Type B pancreatic cell (in vitro differentiated cells): Measurements from ENCODE around the gene ZBTB3. TPM values are rescaled to one million over a fixed set of nuclear protein-coding genes. Genes with fewer than 3 reads are reported as not detected.
A peak's percentile ranks its signal among the peaks of the same experiment; 100 is the strongest.

Experiments
- DNase-seq: peaks from one replicate; pipeline ENCODE4 v3.0.0; 2021; ENCODE audit warnings: mixed read lengths; ENCODE audit not compliant: unreplicated experiment; ENCODE audit errors: extremely low spot score
- H3K27ac Mint-ChIP-seq: 2 replicates; pipeline ENCODE4 v1.8.0; 2021; ENCODE audit warnings: mild to moderate bottlenecking, mixed read lengths
- H3K27me3 Mint-ChIP-seq: 2 replicates; pipeline ENCODE4 v1.8.0; 2021; ENCODE audit warnings: mixed read lengths
- H3K36me3 Mint-ChIP-seq: 2 replicates; pipeline ENCODE4 v1.8.0; 2021; ENCODE audit warnings: mixed read lengths
- H3K4me1 Mint-ChIP-seq: one replicate; pipeline ENCODE4 v1.8.0; 2021; ENCODE audit warnings: mixed read lengths; ENCODE audit not compliant: unreplicated experiment
- H3K4me3 Mint-ChIP-seq: 2 replicates; pipeline ENCODE4 v1.8.0; 2021; ENCODE audit warnings: mild to moderate bottlenecking, mixed read lengths
- H3K9me3 Mint-ChIP-seq: 2 replicates; pipeline ENCODE4 v1.8.0; 2021; ENCODE audit warnings: mixed read lengths
- total RNA-seq: library from RNA; stranded (reverse); gene quantifications from 2 replicates; pipeline ENCODE4 v1.2.1, GENCODE V29; 2021; ENCODE audit warnings: low replicate concordance
- TF ChIP-seq, protein P1 (sequence below): fragments of 200-600 bp; sonication (generic); conservative IDR thresholded peaks from 2 replicates; pipeline ENCODE4 v1.5.0; 2021; ENCODE audit warnings: antibody characterized with exemption, mild to moderate bottlenecking

ZBTB3 gene
- total RNA-seq, 1 donor from 2014 or later: 10.1 TPM

DNA sequence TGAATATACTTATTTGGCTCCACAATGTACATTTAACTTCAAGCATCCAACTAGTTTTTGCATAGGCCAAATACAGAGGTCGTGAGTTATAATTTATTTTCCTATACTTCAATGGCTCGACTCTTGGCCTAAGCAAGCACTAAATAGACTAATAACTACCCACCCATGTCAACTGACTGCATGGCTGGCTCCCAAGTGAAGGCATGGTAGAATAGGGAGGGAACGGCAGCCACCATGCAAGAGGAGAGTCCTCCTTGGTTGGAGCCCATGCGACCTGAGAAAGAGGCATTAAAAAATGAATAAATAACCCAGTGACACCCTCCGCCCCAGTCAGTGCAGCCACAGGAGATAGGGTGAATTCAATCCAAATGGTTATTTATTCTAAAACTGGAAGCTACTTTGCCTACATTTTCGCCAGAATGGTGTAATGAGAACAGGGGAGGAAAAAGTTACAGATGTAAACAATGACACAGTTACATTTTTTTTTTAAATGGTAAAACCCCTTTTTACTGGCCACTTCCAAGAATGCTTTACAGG is 41.6 kb downstream of the ZBTB3 start:
- Mint-ChIP-seq H3K9me3 (no peaks in the 10 kb centered on the region), H3K27me3 (no peaks in the 10 kb centered on the region), H3K27ac (peak overlapping the region; percentile 97), H3K36me3 (peaks cover 43% of the 10 kb centered on the region), H3K4me1 (peaks cover 36% of the 10 kb centered on the region), H3K4me3 (peak overlapping the region; percentile 13)
- TF ChIP-seq, protein P1, sequence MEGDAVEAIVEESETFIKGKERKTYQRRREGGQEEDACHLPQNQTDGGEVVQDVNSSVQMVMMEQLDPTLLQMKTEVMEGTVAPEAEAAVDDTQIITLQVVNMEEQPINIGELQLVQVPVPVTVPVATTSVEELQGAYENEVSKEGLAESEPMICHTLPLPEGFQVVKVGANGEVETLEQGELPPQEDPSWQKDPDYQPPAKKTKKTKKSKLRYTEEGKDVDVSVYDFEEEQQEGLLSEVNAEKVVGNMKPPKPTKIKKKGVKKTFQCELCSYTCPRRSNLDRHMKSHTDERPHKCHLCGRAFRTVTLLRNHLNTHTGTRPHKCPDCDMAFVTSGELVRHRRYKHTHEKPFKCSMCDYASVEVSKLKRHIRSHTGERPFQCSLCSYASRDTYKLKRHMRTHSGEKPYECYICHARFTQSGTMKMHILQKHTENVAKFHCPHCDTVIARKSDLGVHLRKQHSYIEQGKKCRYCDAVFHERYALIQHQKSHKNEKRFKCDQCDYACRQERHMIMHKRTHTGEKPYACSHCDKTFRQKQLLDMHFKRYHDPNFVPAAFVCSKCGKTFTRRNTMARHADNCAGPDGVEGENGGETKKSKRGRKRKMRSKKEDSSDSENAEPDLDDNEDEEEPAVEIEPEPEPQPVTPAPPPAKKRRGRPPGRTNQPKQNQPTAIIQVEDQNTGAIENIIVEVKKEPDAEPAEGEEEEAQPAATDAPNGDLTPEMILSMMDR: no peak
- no peak for DNase-seq

- no peaks in the 10 kb centered on the region for H3K27me3 Mint-ChIP-seq
- TF ChIP-seq, protein P1: no peak
- peak overlapping the region; percentile 96 for H3K27ac Mint-ChIP-seq
- DNase-seq: no peak
- peaks cover 26% of the 10 kb centered on the region for H3K36me3 Mint-ChIP-seq
- H3K4me1 Mint-ChIP-seq: peaks cover 49% of the 10 kb centered on the region
- H3K4me3 Mint-ChIP-seq: peak overlapping the region; percentile 95
- H3K9me3 Mint-ChIP-seq: no peaks in the 10 kb centered on the region
Measured at GRCh38 chr11:62710001-62710345, 44.0 kb downstream of the ZBTB3 start.

DNA sequence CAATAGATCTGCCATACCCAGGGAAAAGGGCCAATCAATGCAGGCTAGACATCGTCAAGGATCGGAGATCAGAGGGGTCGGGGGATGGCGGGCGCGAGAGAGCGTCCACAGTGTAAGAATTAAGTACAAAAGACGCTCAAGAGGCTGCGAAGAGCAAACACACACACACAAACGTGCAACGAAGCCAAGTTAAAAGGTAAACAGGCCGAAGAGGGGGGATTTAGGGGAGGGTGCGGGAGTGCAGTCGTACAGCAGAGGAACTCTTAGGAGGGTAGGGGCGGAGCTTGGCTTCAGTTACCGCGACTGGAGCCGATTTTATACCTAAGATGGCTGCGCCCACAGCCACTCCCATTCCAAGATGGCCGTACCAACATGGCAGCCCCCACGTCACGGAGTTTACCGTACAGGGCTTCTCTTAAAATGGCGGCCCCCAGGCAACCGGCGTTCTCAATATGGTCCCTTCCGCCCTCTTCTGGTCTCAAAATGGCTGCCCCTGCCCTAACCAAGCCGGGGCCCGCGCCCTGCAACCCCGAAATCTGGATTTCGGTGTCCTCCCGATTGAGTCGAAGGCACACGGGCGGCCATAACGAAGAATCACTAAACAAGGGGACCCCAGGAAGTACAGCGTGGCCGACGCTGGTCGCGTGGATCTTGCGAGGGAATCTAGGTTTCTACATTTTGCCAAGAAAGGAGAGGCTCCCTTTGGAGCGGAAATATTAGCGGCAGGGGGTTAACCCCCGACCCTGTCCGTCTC is 44.5 kb downstream of the ZBTB3 start:
- Mint-ChIP-seq H3K27me3 (no peaks in the 10 kb centered on the region), H3K36me3 (peaks cover 26% of the 10 kb centered on the region), H3K9me3 (no peaks in the 10 kb centered on the region), H3K4me3 (peak overlapping the region; percentile 95), H3K27ac (peak overlapping the region; percentile 96), H3K4me1 (peaks cover 49% of the 10 kb centered on the region)
- TF ChIP-seq, protein P1: peak; percentile 17
- DNase-seq: peak; percentile 94

DNA sequence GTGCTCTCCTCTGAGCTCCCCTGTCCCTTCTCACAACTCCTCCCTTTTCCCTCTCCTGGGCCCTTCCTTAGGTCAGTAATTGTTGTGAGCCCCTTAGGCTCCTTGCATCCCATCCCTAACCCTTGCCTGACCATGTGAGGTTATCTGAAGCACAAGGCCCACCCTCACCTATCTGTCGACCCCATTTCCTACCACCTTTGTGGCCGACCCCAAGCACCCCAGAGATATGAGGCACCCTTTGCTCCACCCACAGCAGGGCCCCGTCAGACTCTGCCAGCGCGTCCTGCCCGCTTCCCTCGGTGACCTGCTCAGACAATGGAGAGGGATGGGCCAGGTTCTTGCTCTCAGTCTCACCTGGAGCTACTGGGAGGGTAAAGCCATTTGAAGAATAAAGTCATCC is 45.2 kb downstream of the ZBTB3 start:
- H3K4me3 Mint-ChIP-seq: peak overlapping the region; percentile 95
- H3K4me1 Mint-ChIP-seq: peaks cover 44% of the 10 kb centered on the region
- TF ChIP-seq, protein P1: no peak
- no peaks in the 10 kb centered on the region for H3K9me3 Mint-ChIP-seq
- H3K27me3 Mint-ChIP-seq: no peaks in the 10 kb centered on the region
- H3K27ac Mint-ChIP-seq: peak overlapping the region; percentile 96
- no peak for DNase-seq
- H3K36me3 Mint-ChIP-seq: peaks cover 22% of the 10 kb centered on the region

- DNase-seq: no peak
- Mint-ChIP-seq H3K27me3 (no peaks in the 10 kb centered on the region), H3K4me3 (peak overlapping the region; percentile 95), H3K9me3 (no peaks in the 10 kb centered on the region), H3K36me3 (peaks cover 20% of the 10 kb centered on the region), H3K27ac (peak overlapping the region; percentile 96), H3K4me1 (peaks cover 40% of the 10 kb centered on the region)
- TF ChIP-seq, protein P1: no peak
Measured at GRCh38 chr11:62708392-62708791, 45.6 kb downstream of the ZBTB3 start.
